ENCODE measurements around the gene MXRA7. TPM values are rescaled to one million over a fixed set of nuclear protein-coding genes. Genes with fewer than 3 reads are reported as not detected.

MXRA7 gene
- total and polyA plus RNA-seq, 2 of the 4 experiments (the other 2 are of a cell fraction) = 168 to 231 TPM

- no peak for TF ChIP-seq BHLHE40 (IDR thresholded peaks at IDR 0.05; ENCODE audit: low read depth, low read length)
These were observed 26.6 kb downstream of the MXRA7 start (continued) for GRCh38 chr17:76683921-76684745.

GRCh38 chr17:76683011-76683755, 27.6 kb downstream of the MXRA7 start:
- Histone ChIP-seq H3K9ac (ENCODE audit: low read depth, low read length) (no peak overlapping the region), H2BK5ac (ENCODE audit: low read depth, low read length, poor library complexity, severe bottlenecking) (no peak overlapping the region), H4K5ac (ENCODE audit: low read depth, low read length) (no peak overlapping the region), H3K23ac (ENCODE audit: low read depth, low read length) (no peak overlapping the region), H3K79me1 (ENCODE audit: low read depth in 1 of 2, low read length in 2 of 2) (peaks cover 5 to 64% of the 10 kb centered on the region in 2 experiments; a peak in 3 of 4 replicates), H3K9me3 (ENCODE audit: control insufficient read depth, insufficient read depth, low read length) (no peaks in the 10 kb centered on the region), H3K4ac (ENCODE audit: low read depth, low read length) (no peak overlapping the region), H4K8ac (ENCODE audit: low read depth in 2 of 2, low read length in 2 of 2) (no peak overlapping the region), H2AK9ac (replicated peaks; ENCODE audit: low read depth, low read length, poor library complexity) (peak overlapping the region; percentile 18), H2AK5ac (ENCODE audit: low read depth, low read length) (no peak overlapping the region), H2BK20ac (ENCODE audit: low read depth, low read length) (no peak overlapping the region), H4K20me1 (ENCODE audit: insufficient read depth, low read length) (peaks cover 31% of the 10 kb centered on the region), H3K27me3 (ENCODE audit: control insufficient read depth, insufficient read depth, low read length) (no peaks in the 10 kb centered on the region), H3K27ac (ENCODE audit: insufficient read depth, low read length) (no peak overlapping the region), H3K56ac (ENCODE audit: extremely low read depth, insufficient read depth, low read length) (no peak overlapping the region), H3K4me3 (ENCODE audit: insufficient read depth, low read depth, low read length) (no peak overlapping the region), H3K4me1 (ENCODE audit: control insufficient read depth, insufficient read depth, low read length) (peaks cover 19% of the 10 kb centered on the region), H4K91ac (ENCODE audit: insufficient read depth, low read depth, low read length) (no peak overlapping the region), H3K14ac (replicated peaks; ENCODE audit: low read depth, low read length) (no peak overlapping the region), H2AFZ (replicated peaks; ENCODE audit: low read length, poor library complexity) (no peak overlapping the region), H2BK15ac (ENCODE audit: low read depth, low read length) (no peak overlapping the region), H3K4me2 (ENCODE audit: low read depth, low read length) (no peak overlapping the region), H2BK120ac (ENCODE audit: low read depth, low read length) (no peak overlapping the region), H3K36me3 (ENCODE audit: control insufficient read depth, insufficient read depth, low read length) (peaks cover 57% of the 10 kb centered on the region), H3K9me1 (ENCODE audit: insufficient read depth, low read length) (peaks cover 4% of the 10 kb centered on the region), H3K18ac (ENCODE audit: low read depth, low read length) (no peak overlapping the region)
- ChIA-PET CTCF (no interaction called here), POLR2A (ENCODE audit: unreplicated experiment) (no interaction called here)
- dilution Hi-C loops (cut with HindIII; ENCODE audit: low sequenced_read_pairs, unreplicated experiment) (no loop called here), in situ Hi-C loops (cut with MboI; ENCODE audit: low sequenced_read_pairs) (no loop called here), intact Hi-C loops (cut with micrococcal nuclease) (loop anchor here (10.0 kb wide), 1 partner anchor 1922 kb away; no protein-coding TSS in a partner anchor)
- no peak for ATAC-seq (ENCODE audit: low read depth)
- TF ChIP-seq MAFK (IDR thresholded peaks at IDR 0.05; ENCODE audit: low read depth, low read length) (no peak), RAD21 (IDR thresholded peaks at IDR 0.05; ENCODE audit: low read length) (no peak)
- TF ChIP-seq, protein P1, sequence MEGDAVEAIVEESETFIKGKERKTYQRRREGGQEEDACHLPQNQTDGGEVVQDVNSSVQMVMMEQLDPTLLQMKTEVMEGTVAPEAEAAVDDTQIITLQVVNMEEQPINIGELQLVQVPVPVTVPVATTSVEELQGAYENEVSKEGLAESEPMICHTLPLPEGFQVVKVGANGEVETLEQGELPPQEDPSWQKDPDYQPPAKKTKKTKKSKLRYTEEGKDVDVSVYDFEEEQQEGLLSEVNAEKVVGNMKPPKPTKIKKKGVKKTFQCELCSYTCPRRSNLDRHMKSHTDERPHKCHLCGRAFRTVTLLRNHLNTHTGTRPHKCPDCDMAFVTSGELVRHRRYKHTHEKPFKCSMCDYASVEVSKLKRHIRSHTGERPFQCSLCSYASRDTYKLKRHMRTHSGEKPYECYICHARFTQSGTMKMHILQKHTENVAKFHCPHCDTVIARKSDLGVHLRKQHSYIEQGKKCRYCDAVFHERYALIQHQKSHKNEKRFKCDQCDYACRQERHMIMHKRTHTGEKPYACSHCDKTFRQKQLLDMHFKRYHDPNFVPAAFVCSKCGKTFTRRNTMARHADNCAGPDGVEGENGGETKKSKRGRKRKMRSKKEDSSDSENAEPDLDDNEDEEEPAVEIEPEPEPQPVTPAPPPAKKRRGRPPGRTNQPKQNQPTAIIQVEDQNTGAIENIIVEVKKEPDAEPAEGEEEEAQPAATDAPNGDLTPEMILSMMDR (conservative IDR thresholded peaks at IDR 0.05; ENCODE audit: low read depth, low read length) = peak; percentile 26; the same call in 1 of the 2 replicates
- 90% methylated on average over 7 of the region's 18 CpGs; no CpG with 5 or more reads in 1 of the 2 experiments for WGBS, 2 experiments (ENCODE audit: extremely low coverage in 2 of 2, insufficient read length in 1 of 2)
- BruUV-seq (replicated peaks) = no TSS peak
- no peak for DNase-seq

All from IMR-90 (cell line).